SU-DHL-6 (cell line): ENCODE results near the gene BAK1.

Experiments used
- CTCF ChIP-seq: fragments of 200-600 bp; sonication (generic); IDR thresholded peaks from one replicate; pipeline ENCODE4 v1.5.1; 2017; ENCODE audit warnings: antibody characterized with exemption, mild to moderate bottlenecking, low read length, moderate library complexity; ENCODE audit not compliant: insufficient read depth, poor library complexity, severe bottlenecking
- EZH2phosphoT487 ChIP-seq: fragments of 200-600 bp; sonication (generic), shearing (Covaris generic); conservative IDR thresholded peaks from 2 replicates; pipeline ENCODE4 v1.6.1; 2018; ENCODE audit warnings: mild to moderate bottlenecking, antibody characterized with exemption, low read length, moderate library complexity, mixed read lengths

DNA sequence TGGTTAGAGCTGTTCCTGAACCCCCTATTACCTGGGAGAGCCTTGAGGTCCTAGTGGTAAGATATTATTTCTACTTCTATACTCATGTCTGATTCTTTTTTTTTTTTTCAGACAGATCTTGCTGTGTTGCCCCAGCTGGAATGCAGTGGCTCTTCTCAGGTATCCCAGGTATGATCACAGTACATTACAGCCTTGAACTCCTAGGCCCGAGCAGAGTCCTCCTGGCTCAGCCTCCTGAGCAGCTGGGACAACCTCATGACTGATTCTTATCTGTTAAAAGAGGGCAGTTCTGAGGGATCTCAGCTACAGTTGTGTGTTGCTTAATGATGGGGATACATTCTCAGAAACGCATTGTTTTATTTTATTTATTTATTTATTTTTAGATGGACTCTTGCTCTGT lies 30.2 kb downstream of the BAK1 start:
- no peak for TF ChIP-seq CTCF
- TF ChIP-seq EZH2phosphoT487: no peak
